Ovary (tissue), 3 donors: ENCODE measurements around the gene MATN3.

Source experiments
- CTCF ChIP-seq, 3 donors: fragments of 450-650 bp in 2 of 3; fragments of 200-600 bp in 1 of 3; IDR thresholded peaks; one replicate each; pipeline versions ENCODE4 v1.5.1 to v1.8.0; 2016 to 2022; ENCODE audit warnings: antibody characterized with exemption in 3 of 3, mild to moderate bottlenecking in 1 of 3
- POLR2A ChIP-seq: fragments of 450-650 bp; IDR thresholded peaks from one replicate; pipeline ENCODE4 v1.6.1; 2017; ENCODE audit warnings: antibody characterized with exemption, mild to moderate bottlenecking, moderate library complexity
- donor health status: DM: no; HTN: no; CAD: no.

- TF ChIP-seq CTCF (IDR thresholded peaks at IDR 0.05) (no peak), POLR2A (no peak)
Observed at GRCh38 chr2:20005067-20005627, 7.3 kb downstream of the MATN3 start.
